SK-N-SH (cell line): ENCODE results near the gene LBR.

Source experiments
- EZH2phosphoT487 ChIP-seq: fragments of 200-600 bp; sonication (generic); IDR thresholded peaks from 2 replicates; pipeline ENCODE4 v1.6.1; 2017; ENCODE audit warnings: low read depth, mixed run types, mild to moderate bottlenecking, antibody characterized with exemption, moderate library complexity, borderline replicate concordance
- JUND ChIP-seq: IDR thresholded peaks from 2 replicates; pipeline ENCODE4 v1.4.0; 2012
- MEF2A ChIP-seq: IDR thresholded peaks from 2 replicates; pipeline ENCODE4 v1.4.0; 2012; ENCODE audit warnings: low read depth, borderline replicate concordance
- MXI1 ChIP-seq: IDR thresholded peaks from 2 replicates; pipeline ENCODE4 v1.6.1; 2012; ENCODE audit warnings: mild to moderate bottlenecking, low read depth, low read length, improper control_type of control experiment
- NFIC ChIP-seq: IDR thresholded peaks from 2 replicates; pipeline ENCODE4 v1.4.0; 2012; ENCODE audit warnings: borderline replicate concordance
- POLR2AphosphoS5 ChIP-seq: IDR thresholded peaks from 2 replicates; pipeline ENCODE4 v1.6.1; 2012; ENCODE audit warnings: low read depth, low read length
- RAD21 ChIP-seq: IDR thresholded peaks from 2 replicates; pipeline ENCODE4 v1.6.1; 2012; ENCODE audit warnings: mild to moderate bottlenecking, low read length
- SIN3A ChIP-seq: IDR thresholded peaks from 2 replicates; pipeline ENCODE4 v1.6.1; 2012; ENCODE audit warnings: low read depth, mild to moderate bottlenecking, low read length, moderate library complexity, borderline replicate concordance
- SMC3 ChIP-seq: IDR thresholded peaks from 2 replicates; pipeline ENCODE4 v1.6.1; 2012; ENCODE audit warnings: low read depth, low read length, improper control_type of control experiment
- YY1 ChIP-seq: IDR thresholded peaks from 2 replicates; pipeline ENCODE4 v1.4.0; 2012; ENCODE audit warnings: low read depth, mild to moderate bottlenecking
- TF ChIP-seq, protein P1 (sequence below): fragments of 200-600 bp; sonication (generic); IDR thresholded peaks from 2 replicates; pipeline ENCODE4 v1.6.1; 2017; ENCODE audit warnings: antibody characterized with exemption, mild to moderate bottlenecking, moderate library complexity
- TF ChIP-seq, protein P2 (sequence below): IDR thresholded peaks from 2 replicates; pipeline ENCODE4; 2012
- TF ChIP-seq, protein P3 (sequence below): IDR thresholded peaks from 2 replicates; pipeline ENCODE4 v1.4.0; 2012; ENCODE audit warnings: low read depth, borderline replicate concordance
- TF ChIP-seq, protein P4 (sequence below): IDR thresholded peaks from 2 replicates; pipeline ENCODE4 v1.4.0; 2012; ENCODE audit warnings: low read depth

GRCh38 chr1:225450491-225451191 lies 22.8 kb upstream of the LBR start:
- TF ChIP-seq YY1 (no peak), RAD21 (no peak), SMC3 (no peak), EZH2phosphoT487 (no peak), SIN3A (no peak), MXI1 (no peak), MEF2A (no peak), NFIC (no peak), JUND (no peak), POLR2AphosphoS5 (no peak)
- TF ChIP-seq, protein P1, sequence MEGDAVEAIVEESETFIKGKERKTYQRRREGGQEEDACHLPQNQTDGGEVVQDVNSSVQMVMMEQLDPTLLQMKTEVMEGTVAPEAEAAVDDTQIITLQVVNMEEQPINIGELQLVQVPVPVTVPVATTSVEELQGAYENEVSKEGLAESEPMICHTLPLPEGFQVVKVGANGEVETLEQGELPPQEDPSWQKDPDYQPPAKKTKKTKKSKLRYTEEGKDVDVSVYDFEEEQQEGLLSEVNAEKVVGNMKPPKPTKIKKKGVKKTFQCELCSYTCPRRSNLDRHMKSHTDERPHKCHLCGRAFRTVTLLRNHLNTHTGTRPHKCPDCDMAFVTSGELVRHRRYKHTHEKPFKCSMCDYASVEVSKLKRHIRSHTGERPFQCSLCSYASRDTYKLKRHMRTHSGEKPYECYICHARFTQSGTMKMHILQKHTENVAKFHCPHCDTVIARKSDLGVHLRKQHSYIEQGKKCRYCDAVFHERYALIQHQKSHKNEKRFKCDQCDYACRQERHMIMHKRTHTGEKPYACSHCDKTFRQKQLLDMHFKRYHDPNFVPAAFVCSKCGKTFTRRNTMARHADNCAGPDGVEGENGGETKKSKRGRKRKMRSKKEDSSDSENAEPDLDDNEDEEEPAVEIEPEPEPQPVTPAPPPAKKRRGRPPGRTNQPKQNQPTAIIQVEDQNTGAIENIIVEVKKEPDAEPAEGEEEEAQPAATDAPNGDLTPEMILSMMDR, result no peak
- TF ChIP-seq, protein P2, sequence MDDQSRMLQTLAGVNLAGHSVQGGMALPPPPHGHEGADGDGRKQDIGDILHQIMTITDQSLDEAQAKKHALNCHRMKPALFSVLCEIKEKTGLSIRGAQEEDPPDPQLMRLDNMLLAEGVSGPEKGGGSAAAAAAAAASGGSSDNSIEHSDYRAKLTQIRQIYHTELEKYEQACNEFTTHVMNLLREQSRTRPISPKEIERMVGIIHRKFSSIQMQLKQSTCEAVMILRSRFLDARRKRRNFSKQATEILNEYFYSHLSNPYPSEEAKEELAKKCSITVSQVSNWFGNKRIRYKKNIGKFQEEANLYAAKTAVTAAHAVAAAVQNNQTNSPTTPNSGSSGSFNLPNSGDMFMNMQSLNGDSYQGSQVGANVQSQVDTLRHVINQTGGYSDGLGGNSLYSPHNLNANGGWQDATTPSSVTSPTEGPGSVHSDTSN, result no peak
- TF ChIP-seq, protein P3, sequence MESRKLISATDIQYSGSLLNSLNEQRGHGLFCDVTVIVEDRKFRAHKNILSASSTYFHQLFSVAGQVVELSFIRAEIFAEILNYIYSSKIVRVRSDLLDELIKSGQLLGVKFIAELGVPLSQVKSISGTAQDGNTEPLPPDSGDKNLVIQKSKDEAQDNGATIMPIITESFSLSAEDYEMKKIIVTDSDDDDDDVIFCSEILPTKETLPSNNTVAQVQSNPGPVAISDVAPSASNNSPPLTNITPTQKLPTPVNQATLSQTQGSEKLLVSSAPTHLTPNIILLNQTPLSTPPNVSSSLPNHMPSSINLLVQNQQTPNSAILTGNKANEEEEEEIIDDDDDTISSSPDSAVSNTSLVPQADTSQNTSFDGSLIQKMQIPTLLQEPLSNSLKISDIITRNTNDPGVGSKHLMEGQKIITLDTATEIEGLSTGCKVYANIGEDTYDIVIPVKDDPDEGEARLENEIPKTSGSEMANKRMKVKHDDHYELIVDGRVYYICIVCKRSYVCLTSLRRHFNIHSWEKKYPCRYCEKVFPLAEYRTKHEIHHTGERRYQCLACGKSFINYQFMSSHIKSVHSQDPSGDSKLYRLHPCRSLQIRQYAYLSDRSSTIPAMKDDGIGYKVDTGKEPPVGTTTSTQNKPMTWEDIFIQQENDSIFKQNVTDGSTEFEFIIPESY, result no peak
- TF ChIP-seq, protein P4, sequence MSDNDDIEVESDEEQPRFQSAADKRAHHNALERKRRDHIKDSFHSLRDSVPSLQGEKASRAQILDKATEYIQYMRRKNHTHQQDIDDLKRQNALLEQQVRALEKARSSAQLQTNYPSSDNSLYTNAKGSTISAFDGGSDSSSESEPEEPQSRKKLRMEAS, result no peak
